ENCODE results near the gene SOCS6.

SOCS6 gene

DNA sequence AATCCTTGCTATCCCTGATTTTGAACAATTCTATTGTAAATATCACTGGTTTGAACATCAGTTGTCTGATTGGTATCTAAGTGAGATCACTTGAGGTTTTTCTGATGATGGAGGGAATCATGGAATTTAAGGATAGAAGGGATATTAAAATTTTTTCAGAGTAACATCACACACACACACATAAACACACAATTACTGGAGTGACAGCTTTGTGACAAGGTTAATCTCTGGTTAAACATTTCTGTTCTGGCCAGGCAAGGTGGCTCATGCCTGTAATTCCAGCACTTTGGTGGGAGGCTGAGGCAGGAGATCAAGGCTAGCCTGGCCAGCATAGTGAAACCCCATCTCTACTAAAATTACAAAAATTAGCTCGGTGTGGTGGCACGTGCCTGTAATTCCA lies 85.3 kb downstream of the SOCS6 start:
- Histone ChIP-seq H3K9ac (ENCODE audit: low read length) (no peak overlapping the region), H3K27ac (ENCODE audit: low read length) (no peak overlapping the region), H3K27me3 (ENCODE audit: low read depth, low read length) (no peaks in the 10 kb centered on the region), H2AFZ (ENCODE audit: low read depth, low read length) (no peak overlapping the region), H3K9me3 (ENCODE audit: insufficient read depth, low read length) (no peaks in the 10 kb centered on the region), H3K4me1 (ENCODE audit: low read length) (no peaks in the 10 kb centered on the region), H3K79me2 (ENCODE audit: low read length) (no peaks in the 10 kb centered on the region), H3K36me3 (replicated peaks; ENCODE audit: low read depth, low read length) (no peaks in the 10 kb centered on the region), H3K4me3 (ENCODE audit: low read length) (no peak overlapping the region), H3K4me2 (ENCODE audit: low read length) (no peak overlapping the region), H4K20me1 (ENCODE audit: insufficient read depth, low read length) (no peaks in the 10 kb centered on the region)
- TF ChIP-seq, protein P1, sequence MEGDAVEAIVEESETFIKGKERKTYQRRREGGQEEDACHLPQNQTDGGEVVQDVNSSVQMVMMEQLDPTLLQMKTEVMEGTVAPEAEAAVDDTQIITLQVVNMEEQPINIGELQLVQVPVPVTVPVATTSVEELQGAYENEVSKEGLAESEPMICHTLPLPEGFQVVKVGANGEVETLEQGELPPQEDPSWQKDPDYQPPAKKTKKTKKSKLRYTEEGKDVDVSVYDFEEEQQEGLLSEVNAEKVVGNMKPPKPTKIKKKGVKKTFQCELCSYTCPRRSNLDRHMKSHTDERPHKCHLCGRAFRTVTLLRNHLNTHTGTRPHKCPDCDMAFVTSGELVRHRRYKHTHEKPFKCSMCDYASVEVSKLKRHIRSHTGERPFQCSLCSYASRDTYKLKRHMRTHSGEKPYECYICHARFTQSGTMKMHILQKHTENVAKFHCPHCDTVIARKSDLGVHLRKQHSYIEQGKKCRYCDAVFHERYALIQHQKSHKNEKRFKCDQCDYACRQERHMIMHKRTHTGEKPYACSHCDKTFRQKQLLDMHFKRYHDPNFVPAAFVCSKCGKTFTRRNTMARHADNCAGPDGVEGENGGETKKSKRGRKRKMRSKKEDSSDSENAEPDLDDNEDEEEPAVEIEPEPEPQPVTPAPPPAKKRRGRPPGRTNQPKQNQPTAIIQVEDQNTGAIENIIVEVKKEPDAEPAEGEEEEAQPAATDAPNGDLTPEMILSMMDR (IDR thresholded peaks at IDR 0.05; ENCODE audit: low read depth, low read length) = no peak
- no peak for TF ChIP-seq EZH2phosphoT487 (IDR thresholded peaks at IDR 0.05; ENCODE audit: low read depth)

GRCh38 chr18:70376137-70376913 lies 87.5 kb downstream of the SOCS6 start:
- Histone ChIP-seq H3K79me2 (ENCODE audit: low read length) (no peaks in the 10 kb centered on the region), H3K27ac (ENCODE audit: low read length) (no peak overlapping the region), H3K9me3 (ENCODE audit: insufficient read depth, low read length) (no peaks in the 10 kb centered on the region), H2AFZ (ENCODE audit: low read depth, low read length) (no peak overlapping the region), H3K36me3 (replicated peaks; ENCODE audit: low read depth, low read length) (no peaks in the 10 kb centered on the region), H3K9ac (ENCODE audit: low read length) (no peak overlapping the region), H4K20me1 (ENCODE audit: insufficient read depth, low read length) (no peaks in the 10 kb centered on the region), H3K27me3 (ENCODE audit: low read depth, low read length) (no peaks in the 10 kb centered on the region), H3K4me1 (ENCODE audit: low read length) (no peaks in the 10 kb centered on the region), H3K4me3 (ENCODE audit: low read length) (no peak overlapping the region), H3K4me2 (ENCODE audit: low read length) (no peak overlapping the region)
- TF ChIP-seq, protein P1 (IDR thresholded peaks at IDR 0.05; ENCODE audit: low read depth, low read length) = no peak
- TF ChIP-seq EZH2phosphoT487 (IDR thresholded peaks at IDR 0.05; ENCODE audit: low read depth) = no peak

DNA sequence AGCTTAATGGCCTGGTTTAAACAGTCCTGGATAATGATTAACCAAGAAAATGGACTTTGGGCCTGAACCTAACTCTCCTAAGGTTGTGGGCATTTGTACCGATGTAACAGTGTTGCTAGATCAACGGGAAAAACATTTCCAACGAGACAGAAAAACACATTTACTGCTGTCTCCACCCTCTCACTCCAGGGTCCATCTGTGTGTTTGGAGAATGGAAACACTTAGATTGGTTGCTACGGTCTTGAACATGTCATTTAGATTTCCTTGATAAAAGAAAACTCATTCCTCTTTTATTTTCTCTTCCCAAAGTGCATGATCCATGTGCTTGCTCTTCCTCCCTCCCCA lies 88.0 kb downstream of the SOCS6 start:
- H3K4me2 ChIP-seq (ENCODE audit: low read length) = no peak overlapping the region
- H3K27me3 ChIP-seq (ENCODE audit: low read depth, low read length) = no peaks in the 10 kb centered on the region
- H3K27ac ChIP-seq (ENCODE audit: low read length) = no peak overlapping the region
- H3K36me3 ChIP-seq (replicated peaks; ENCODE audit: low read depth, low read length) = no peaks in the 10 kb centered on the region
- TF ChIP-seq EZH2phosphoT487 (IDR thresholded peaks at IDR 0.05; ENCODE audit: low read depth) = no peak
- TF ChIP-seq, protein P1 (IDR thresholded peaks at IDR 0.05; ENCODE audit: low read depth, low read length) = no peak
- no peak overlapping the region for H2AFZ ChIP-seq (ENCODE audit: low read depth, low read length)
- H3K4me1 ChIP-seq (ENCODE audit: low read length) = no peaks in the 10 kb centered on the region
- H3K9me3 ChIP-seq (ENCODE audit: insufficient read depth, low read length) = no peaks in the 10 kb centered on the region
- H4K20me1 ChIP-seq (ENCODE audit: insufficient read depth, low read length) = no peaks in the 10 kb centered on the region
- H3K9ac ChIP-seq (ENCODE audit: low read length) = no peak overlapping the region
- no peak overlapping the region for H3K4me3 ChIP-seq (ENCODE audit: low read length)
- H3K79me2 ChIP-seq (ENCODE audit: low read length) = no peaks in the 10 kb centered on the region

DNA sequence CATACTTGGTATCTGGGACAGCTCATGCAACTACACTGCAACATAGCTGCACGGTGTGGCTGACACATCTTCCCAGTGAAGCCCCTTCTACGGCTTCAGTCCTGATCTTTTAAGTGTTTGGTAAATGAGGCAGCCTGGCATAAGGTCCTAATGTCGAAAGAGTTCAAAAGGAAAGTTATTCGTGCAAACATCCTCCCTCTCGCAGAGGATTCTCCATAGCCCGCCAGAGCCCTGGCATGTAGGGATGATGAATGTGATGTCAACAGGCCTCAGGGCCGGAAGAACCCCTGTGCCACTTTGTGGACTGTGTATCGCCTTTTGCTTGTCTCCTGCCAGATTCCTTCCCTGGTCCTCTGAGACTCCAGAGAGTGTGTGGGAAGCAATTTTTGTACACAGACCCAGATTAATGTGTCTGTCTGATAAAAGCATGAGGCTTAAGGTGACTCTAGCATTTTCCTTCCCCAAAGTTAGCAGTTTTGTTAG lies 88.5 kb downstream of the SOCS6 start:
- TF ChIP-seq EZH2phosphoT487 (IDR thresholded peaks at IDR 0.05; ENCODE audit: low read depth) = no peak
- Histone ChIP-seq H3K79me2 (ENCODE audit: low read length) (no peaks in the 10 kb centered on the region), H4K20me1 (ENCODE audit: insufficient read depth, low read length) (no peaks in the 10 kb centered on the region), H2AFZ (ENCODE audit: low read depth, low read length) (no peak overlapping the region), H3K4me2 (ENCODE audit: low read length) (no peak overlapping the region), H3K9me3 (ENCODE audit: insufficient read depth, low read length) (no peaks in the 10 kb centered on the region), H3K4me1 (ENCODE audit: low read length) (no peaks in the 10 kb centered on the region), H3K27me3 (ENCODE audit: low read depth, low read length) (no peaks in the 10 kb centered on the region), H3K27ac (ENCODE audit: low read length) (no peak overlapping the region), H3K36me3 (replicated peaks; ENCODE audit: low read depth, low read length) (no peaks in the 10 kb centered on the region), H3K9ac (ENCODE audit: low read length) (no peak overlapping the region), H3K4me3 (ENCODE audit: low read length) (no peak overlapping the region)

Measured in OCI-LY3 (cell line).